Measurements from ENCODE around the gene TMEM161A. TPM values are rescaled to one million over a fixed set of nuclear protein-coding genes. Genes with fewer than 3 reads are reported as not detected.

The TMEM161A gene
- total and polyA plus RNA-seq, 8 donors = 6.4 to 59.5 (median 14.5) TPM

- TF ChIP-seq POLR2AphosphoS5 (IDR thresholded peaks at IDR 0.05) (no peak), EP300 (IDR thresholded peaks at IDR 0.05) (no peak), POLR2A (IDR thresholded peaks at IDR 0.05) (no peak), CTCF (IDR thresholded peaks at IDR 0.05) (no peak)
- Histone ChIP-seq H3K9me3 (no peaks in the 10 kb centered on the region), H3K4me1 (peaks cover 11 to 23% (median 17%) of the 10 kb centered on the region in 4 donors), H3K27ac (no peak overlapping the region), H3K4me3 (no peak overlapping the region), H3K27me3 (peaks cover 0 to 12% (median 0%) of the 10 kb centered on the region in 3 donors), H3K36me3 (peaks cover 0 to 8% (median 1%) of the 10 kb centered on the region in 4 donors)
- intact Hi-C loops (cut with DNase I; ENCODE audit: low total_unique reads) = no loop called here
- DNase-seq = peak in 1 of 2 donors; percentile 16
- 26 to 55% (median 51%) methylated on average over 4 to 7 of the region's 7 CpGs for WGBS, 5 donors
These were observed 25.1 kb downstream of the TMEM161A start for GRCh38 chr19:19113040-19113626.

DNA sequence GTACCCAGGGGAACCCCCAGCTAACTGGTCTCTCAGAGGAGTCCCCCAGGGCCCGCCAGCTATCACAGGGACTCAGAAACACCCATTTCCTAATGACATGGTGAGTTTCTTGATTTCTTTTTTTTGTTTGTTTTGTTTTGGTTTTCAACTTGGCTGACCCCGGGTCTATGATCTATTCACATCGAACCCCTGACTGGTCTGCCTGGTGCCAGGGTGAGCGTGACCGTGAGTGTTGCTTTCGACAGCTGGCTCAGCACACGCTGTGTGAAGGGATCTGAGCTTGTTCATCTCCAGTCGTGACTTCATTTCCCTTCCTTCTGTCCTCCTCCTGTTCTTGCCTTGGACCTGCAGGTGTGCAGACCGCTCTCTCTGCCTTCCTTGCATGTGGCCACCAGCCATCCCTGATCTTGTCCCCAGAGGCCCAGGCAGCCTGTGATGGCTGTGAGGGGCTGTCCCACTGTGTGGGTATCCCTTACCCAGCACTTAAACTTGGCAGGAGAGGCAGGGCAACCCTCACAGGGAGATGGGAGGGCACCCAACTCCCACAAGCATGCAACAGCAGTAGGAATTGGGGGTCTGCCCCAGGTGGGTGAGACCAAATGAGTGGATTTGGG lies 26.2 kb downstream of the TMEM161A start:
- WGBS, 5 donors = 73 to 89% (median 82%) methylated on average over 9 of the region's 9 CpGs
- no peak for DNase-seq
- Histone ChIP-seq H3K36me3 (peaks cover 0 to 15% (median 10%) of the 10 kb centered on the region in 4 donors), H3K9me3 (no peaks in the 10 kb centered on the region), H3K27ac (no peak overlapping the region), H3K27me3 (peaks cover 0 to 12% (median 0%) of the 10 kb centered on the region in 3 donors), H3K4me3 (no peak overlapping the region), H3K4me1 (peaks cover 11 to 23% (median 17%) of the 10 kb centered on the region in 4 donors)
- intact Hi-C loops (cut with DNase I; ENCODE audit: low total_unique reads) = no loop called here
- TF ChIP-seq CTCF (IDR thresholded peaks at IDR 0.05) = no peak
- no peak for TF ChIP-seq POLR2AphosphoS5 (IDR thresholded peaks at IDR 0.05)
- no peak for TF ChIP-seq EP300 (IDR thresholded peaks at IDR 0.05)
- TF ChIP-seq POLR2A (IDR thresholded peaks at IDR 0.05) = no peak

GRCh38 chr19:19111136-19111835 lies 27.0 kb downstream of the TMEM161A start:
- WGBS, 5 donors = 40 to 72% (median 54%) methylated on average over 9 to 15 of the region's 15 CpGs

More at GRCh38 chr19:19111136-19111835, 27.0 kb downstream of the TMEM161A start:
- peaks cover 11 to 25% (median 18%) of the 10 kb centered on the region in 4 donors for H3K4me1 ChIP-seq
- H3K4me3 ChIP-seq = no peak overlapping the region
- DNase-seq = peak in 1 of 2 donors; percentile 44
- TF ChIP-seq POLR2AphosphoS5 (IDR thresholded peaks at IDR 0.05) (no peak), POLR2A (IDR thresholded peaks at IDR 0.05) (no peak), CTCF (IDR thresholded peaks at IDR 0.05) (no peak), EP300 (IDR thresholded peaks at IDR 0.05) (no peak)
- H3K27me3 ChIP-seq = peaks cover 0 to 12% (median 0%) of the 10 kb centered on the region in 3 donors
- H3K36me3 ChIP-seq = peaks cover 0 to 15% (median 10%) of the 10 kb centered on the region in 4 donors
- intact Hi-C loops (cut with DNase I; ENCODE audit: low total_unique reads) = no loop called here
- H3K27ac ChIP-seq = no peak overlapping the region
- no peaks in the 10 kb centered on the region for H3K9me3 ChIP-seq
